ENCODE results near the gene TOP3A. TPM values are rescaled to one million over a fixed set of nuclear protein-coding genes. Genes with fewer than 3 reads are reported as not detected.

Gene TOP3A
- polyA plus RNA-seq, 1 donor (not counting 4 experiments of a cell fraction or from before 2014, with no cell fraction given), result 11.6 TPM

GRCh38 chr17:18318117-18318516 lies 3.3 kb upstream of the TOP3A start:
- Histone ChIP-seq H4K20me1 (ENCODE audit: control insufficient read depth, extremely low read depth, insufficient read depth, low read length) (peaks cover 12% of the 10 kb centered on the region), H3K27me3 (ENCODE audit: control insufficient read depth, extremely low read depth, insufficient read depth, low read length) (no peaks in the 10 kb centered on the region), H3K9me3 (ENCODE audit: control insufficient read depth, low read depth, low read length) (no peaks in the 10 kb centered on the region), H3K36me3 (ENCODE audit: control insufficient read depth in 2 of 2, extremely low read depth in 1 of 2, insufficient read depth in 2 of 2, low read length in 2 of 2) (peaks cover 6 to 31% of the 10 kb centered on the region in 2 experiments), H2AFZ (ENCODE audit: control insufficient read depth, low read length) (no peak overlapping the region), H3K4me1 (ENCODE audit: control insufficient read depth, extremely low read depth, insufficient read depth, low read length) (peaks cover 37% of the 10 kb centered on the region), H3K4me3 (ENCODE audit: control insufficient read depth in 2 of 3, extremely low read depth in 1 of 3, insufficient read depth in 2 of 3, low read depth in 1 of 3, low read length in 3 of 3) (no peak overlapping the region), H3K79me2 (ENCODE audit: control insufficient read depth, insufficient read depth, low read length) (peaks cover 74% of the 10 kb centered on the region), H3K9ac (ENCODE audit: control insufficient read depth, extremely low read depth, insufficient read depth, low read length) (no peak overlapping the region), H3K9me1 (ENCODE audit: control insufficient read depth, extremely low read depth, insufficient read depth, low read length) (no peaks in the 10 kb centered on the region), H3K27ac (ENCODE audit: control insufficient read depth, insufficient read depth, low read length) (no peak overlapping the region), H3K4me2 (ENCODE audit: control insufficient read depth, extremely low read depth, insufficient read depth, low read depth, low read length) (peak overlapping the region; percentile 39)
- TF ChIP-seq EZH2 (IDR thresholded peaks at IDR 0.05; ENCODE audit: low read length), result no peak
- TF ChIP-seq, protein P1, sequence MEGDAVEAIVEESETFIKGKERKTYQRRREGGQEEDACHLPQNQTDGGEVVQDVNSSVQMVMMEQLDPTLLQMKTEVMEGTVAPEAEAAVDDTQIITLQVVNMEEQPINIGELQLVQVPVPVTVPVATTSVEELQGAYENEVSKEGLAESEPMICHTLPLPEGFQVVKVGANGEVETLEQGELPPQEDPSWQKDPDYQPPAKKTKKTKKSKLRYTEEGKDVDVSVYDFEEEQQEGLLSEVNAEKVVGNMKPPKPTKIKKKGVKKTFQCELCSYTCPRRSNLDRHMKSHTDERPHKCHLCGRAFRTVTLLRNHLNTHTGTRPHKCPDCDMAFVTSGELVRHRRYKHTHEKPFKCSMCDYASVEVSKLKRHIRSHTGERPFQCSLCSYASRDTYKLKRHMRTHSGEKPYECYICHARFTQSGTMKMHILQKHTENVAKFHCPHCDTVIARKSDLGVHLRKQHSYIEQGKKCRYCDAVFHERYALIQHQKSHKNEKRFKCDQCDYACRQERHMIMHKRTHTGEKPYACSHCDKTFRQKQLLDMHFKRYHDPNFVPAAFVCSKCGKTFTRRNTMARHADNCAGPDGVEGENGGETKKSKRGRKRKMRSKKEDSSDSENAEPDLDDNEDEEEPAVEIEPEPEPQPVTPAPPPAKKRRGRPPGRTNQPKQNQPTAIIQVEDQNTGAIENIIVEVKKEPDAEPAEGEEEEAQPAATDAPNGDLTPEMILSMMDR (optimal IDR thresholded peaks at IDR 0.05 in 1 of 3, IDR thresholded peaks at IDR 0.05 in 1 of 3, conservative IDR thresholded peaks at IDR 0.05 in 1 of 3; ENCODE audit: extremely low read depth in 1 of 3, insufficient read depth in 2 of 3, low read length in 3 of 3), result no peak
- DNase-seq (ENCODE audit: low read depth, low spot score) (no peak), FAIRE-seq (no peak)
- dilution Hi-C loops (cut with MboI; ENCODE audit: extremely low pct_ligation_motif_present, low sequenced_read_pairs), result no loop called here

- Histone ChIP-seq H3K27me3 (ENCODE audit: control insufficient read depth, extremely low read depth, insufficient read depth, low read length) (no peaks in the 10 kb centered on the region), H2AFZ (ENCODE audit: control insufficient read depth, low read length) (no peak overlapping the region), H3K4me3 (ENCODE audit: control insufficient read depth in 2 of 3, extremely low read depth in 1 of 3, insufficient read depth in 2 of 3, low read depth in 1 of 3, low read length in 3 of 3) (peak overlapping the region; percentile 80 to 90 (median 89)), H3K27ac (ENCODE audit: control insufficient read depth, insufficient read depth, low read length) (peak overlapping the region; percentile 92), H3K36me3 (ENCODE audit: control insufficient read depth in 2 of 2, extremely low read depth in 1 of 2, insufficient read depth in 2 of 2, low read length in 2 of 2) (peaks cover 3 to 29% of the 10 kb centered on the region in 2 experiments), H3K79me2 (ENCODE audit: control insufficient read depth, insufficient read depth, low read length) (peaks cover 90% of the 10 kb centered on the region), H3K4me2 (ENCODE audit: control insufficient read depth, extremely low read depth, insufficient read depth, low read depth, low read length) (peak overlapping the region; percentile 96), H3K9ac (ENCODE audit: control insufficient read depth, extremely low read depth, insufficient read depth, low read length) (peak overlapping the region; percentile 94), H3K9me3 (ENCODE audit: control insufficient read depth, low read depth, low read length) (no peaks in the 10 kb centered on the region), H3K4me1 (ENCODE audit: control insufficient read depth, extremely low read depth, insufficient read depth, low read length) (peaks cover 39% of the 10 kb centered on the region), H3K9me1 (ENCODE audit: control insufficient read depth, extremely low read depth, insufficient read depth, low read length) (no peaks in the 10 kb centered on the region), H4K20me1 (ENCODE audit: control insufficient read depth, extremely low read depth, insufficient read depth, low read length) (peaks cover 12% of the 10 kb centered on the region)
- FAIRE-seq (no peak), DNase-seq (ENCODE audit: low read depth, low spot score) (no peak)
- TF ChIP-seq EZH2 (IDR thresholded peaks at IDR 0.05; ENCODE audit: low read length), result no peak
- TF ChIP-seq, protein P1 (optimal IDR thresholded peaks at IDR 0.05 in 1 of 3, IDR thresholded peaks at IDR 0.05 in 1 of 3, conservative IDR thresholded peaks at IDR 0.05 in 1 of 3; ENCODE audit: extremely low read depth in 1 of 3, insufficient read depth in 2 of 3, low read length in 3 of 3), result no peak
- dilution Hi-C loops (cut with MboI; ENCODE audit: extremely low pct_ligation_motif_present, low sequenced_read_pairs), result no loop called here
These were observed 1.2 kb upstream of the TOP3A start for GRCh38 chr17:18315961-18316360.

Data from keratinocyte (primary cell).